Measurements from ENCODE around the gene CNGB1. TPM values are rescaled to one million over a fixed set of nuclear protein-coding genes. Genes with fewer than 3 reads are reported as not detected.

CNGB1 gene
- total RNA-seq, 1 experiment from 2014 or later = not detected

- no peak overlapping the region for H3K4me3 Mint-ChIP-seq
- H3K9me3 Mint-ChIP-seq = no peaks in the 10 kb centered on the region
- POLR2A ChIA-PET = no interaction called here
- H3K4me1 Mint-ChIP-seq = peaks cover 31% of the 10 kb centered on the region
- peak; percentile 93 for TF ChIP-seq ZNF121 (CRISPR knock-in tag; IDR thresholded peaks at IDR 0.05)
- TF ChIP-seq OVOL2 (CRISPR knock-in tag; IDR thresholded peaks at IDR 0.05; ENCODE audit: borderline replicate concordance) = no peak
- CTCF ChIA-PET = interaction anchor here (1.2 to 1.7 kb wide), 2 partner anchors 12 to 280 kb away, joined by 3 read pairs; no protein-coding TSS in a partner anchor
- DNase-seq (ENCODE audit: low spot score) = no peak
- H3K36me3 Mint-ChIP-seq = no peaks in the 10 kb centered on the region
- no peak for ATAC-seq
- no peak overlapping the region for H3K27ac Mint-ChIP-seq
- peaks cover 4% of the 10 kb centered on the region; the same call in 1 of the 2 replicates for H3K27me3 Mint-ChIP-seq (ENCODE audit: low read depth)
Measured at GRCh38 chr16:57870753-57871454, 100.0 kb downstream of the CNGB1 start.

- ATAC-seq (no peak), DNase-seq (ENCODE audit: low spot score) (no peak)
- Mint-ChIP-seq H3K4me1 (peaks cover 33% of the 10 kb centered on the region), H3K9me3 (no peaks in the 10 kb centered on the region), H3K27ac (no peak overlapping the region), H3K27me3 (ENCODE audit: low read depth) (peaks cover 4% of the 10 kb centered on the region; the same call in 1 of the 2 replicates), H3K4me3 (no peak overlapping the region), H3K36me3 (no peaks in the 10 kb centered on the region)
- TF ChIP-seq, protein P1, sequence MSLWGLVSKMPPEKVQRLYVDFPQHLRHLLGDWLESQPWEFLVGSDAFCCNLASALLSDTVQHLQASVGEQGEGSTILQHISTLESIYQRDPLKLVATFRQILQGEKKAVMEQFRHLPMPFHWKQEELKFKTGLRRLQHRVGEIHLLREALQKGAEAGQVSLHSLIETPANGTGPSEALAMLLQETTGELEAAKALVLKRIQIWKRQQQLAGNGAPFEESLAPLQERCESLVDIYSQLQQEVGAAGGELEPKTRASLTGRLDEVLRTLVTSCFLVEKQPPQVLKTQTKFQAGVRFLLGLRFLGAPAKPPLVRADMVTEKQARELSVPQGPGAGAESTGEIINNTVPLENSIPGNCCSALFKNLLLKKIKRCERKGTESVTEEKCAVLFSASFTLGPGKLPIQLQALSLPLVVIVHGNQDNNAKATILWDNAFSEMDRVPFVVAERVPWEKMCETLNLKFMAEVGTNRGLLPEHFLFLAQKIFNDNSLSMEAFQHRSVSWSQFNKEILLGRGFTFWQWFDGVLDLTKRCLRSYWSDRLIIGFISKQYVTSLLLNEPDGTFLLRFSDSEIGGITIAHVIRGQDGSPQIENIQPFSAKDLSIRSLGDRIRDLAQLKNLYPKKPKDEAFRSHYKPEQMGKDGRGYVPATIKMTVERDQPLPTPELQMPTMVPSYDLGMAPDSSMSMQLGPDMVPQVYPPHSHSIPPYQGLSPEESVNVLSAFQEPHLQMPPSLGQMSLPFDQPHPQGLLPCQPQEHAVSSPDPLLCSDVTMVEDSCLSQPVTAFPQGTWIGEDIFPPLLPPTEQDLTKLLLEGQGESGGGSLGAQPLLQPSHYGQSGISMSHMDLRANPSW (CRISPR knock-in tag; conservative IDR thresholded peaks at IDR 0.05; ENCODE audit: low read depth) = no peak
- TF ChIP-seq ZNF121 (CRISPR knock-in tag; IDR thresholded peaks at IDR 0.05) = peak; percentile 35; the same call in 1 of the 2 replicates
- ChIA-PET POLR2A (no interaction called here), CTCF (interaction anchor here (0.5 to 1.7 kb wide), 2 partner anchors 17 to 278 kb away, joined by 3 read pairs; no protein-coding TSS in a partner anchor)
Measured at GRCh38 chr16:57868913-57869520, 101.9 kb downstream of the CNGB1 start.

- Mint-ChIP-seq H3K9me3 (no peaks in the 10 kb centered on the region), H3K4me3 (no peak overlapping the region), H3K27me3 (ENCODE audit: low read depth) (peaks cover 2% of the 10 kb centered on the region; the same call in 1 of the 2 replicates), H3K36me3 (no peaks in the 10 kb centered on the region), H3K4me1 (peaks cover 34% of the 10 kb centered on the region), H3K27ac (no peak overlapping the region)
- CTCF ChIA-PET = interaction anchor here (0.9 to 1.6 kb wide), 3 partner anchors 91 to 165 kb away, joined by 3 to 8 read pairs (median 4); no protein-coding TSS in a partner anchor
- no peak for ATAC-seq
- no peak for DNase-seq (ENCODE audit: low spot score)
- TF ChIP-seq RELA (CRISPR knock-in tag; IDR thresholded peaks at IDR 0.05; ENCODE audit: borderline replicate concordance) = no peak
- TF ChIP-seq, protein P2, sequence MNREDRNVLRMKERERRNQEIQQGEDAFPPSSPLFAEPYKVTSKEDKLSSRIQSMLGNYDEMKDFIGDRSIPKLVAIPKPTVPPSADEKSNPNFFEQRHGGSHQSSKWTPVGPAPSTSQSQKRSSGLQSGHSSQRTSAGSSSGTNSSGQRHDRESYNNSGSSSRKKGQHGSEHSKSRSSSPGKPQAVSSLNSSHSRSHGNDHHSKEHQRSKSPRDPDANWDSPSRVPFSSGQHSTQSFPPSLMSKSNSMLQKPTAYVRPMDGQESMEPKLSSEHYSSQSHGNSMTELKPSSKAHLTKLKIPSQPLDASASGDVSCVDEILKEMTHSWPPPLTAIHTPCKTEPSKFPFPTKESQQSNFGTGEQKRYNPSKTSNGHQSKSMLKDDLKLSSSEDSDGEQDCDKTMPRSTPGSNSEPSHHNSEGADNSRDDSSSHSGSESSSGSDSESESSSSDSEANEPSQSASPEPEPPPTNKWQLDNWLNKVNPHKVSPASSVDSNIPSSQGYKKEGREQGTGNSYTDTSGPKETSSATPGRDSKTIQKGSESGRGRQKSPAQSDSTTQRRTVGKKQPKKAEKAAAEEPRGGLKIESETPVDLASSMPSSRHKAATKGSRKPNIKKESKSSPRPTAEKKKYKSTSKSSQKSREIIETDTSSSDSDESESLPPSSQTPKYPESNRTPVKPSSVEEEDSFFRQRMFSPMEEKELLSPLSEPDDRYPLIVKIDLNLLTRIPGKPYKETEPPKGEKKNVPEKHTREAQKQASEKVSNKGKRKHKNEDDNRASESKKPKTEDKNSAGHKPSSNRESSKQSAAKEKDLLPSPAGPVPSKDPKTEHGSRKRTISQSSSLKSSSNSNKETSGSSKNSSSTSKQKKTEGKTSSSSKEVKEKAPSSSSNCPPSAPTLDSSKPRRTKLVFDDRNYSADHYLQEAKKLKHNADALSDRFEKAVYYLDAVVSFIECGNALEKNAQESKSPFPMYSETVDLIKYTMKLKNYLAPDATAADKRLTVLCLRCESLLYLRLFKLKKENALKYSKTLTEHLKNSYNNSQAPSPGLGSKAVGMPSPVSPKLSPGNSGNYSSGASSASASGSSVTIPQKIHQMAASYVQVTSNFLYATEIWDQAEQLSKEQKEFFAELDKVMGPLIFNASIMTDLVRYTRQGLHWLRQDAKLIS (CRISPR knock-in tag; IDR thresholded peaks at IDR 0.05; ENCODE audit: borderline replicate concordance) = no peak
- no peak for TF ChIP-seq ZMAT4 (CRISPR knock-in tag; IDR thresholded peaks at IDR 0.05)
- TF ChIP-seq, protein P3, sequence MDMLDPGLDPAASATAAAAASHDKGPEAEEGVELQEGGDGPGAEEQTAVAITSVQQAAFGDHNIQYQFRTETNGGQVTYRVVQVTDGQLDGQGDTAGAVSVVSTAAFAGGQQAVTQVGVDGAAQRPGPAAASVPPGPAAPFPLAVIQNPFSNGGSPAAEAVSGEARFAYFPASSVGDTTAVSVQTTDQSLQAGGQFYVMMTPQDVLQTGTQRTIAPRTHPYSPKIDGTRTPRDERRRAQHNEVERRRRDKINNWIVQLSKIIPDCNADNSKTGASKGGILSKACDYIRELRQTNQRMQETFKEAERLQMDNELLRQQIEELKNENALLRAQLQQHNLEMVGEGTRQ (CRISPR knock-in tag; IDR thresholded peaks at IDR 0.05) = no peak
- TF ChIP-seq ZNF232 (CRISPR knock-in tag; IDR thresholded peaks at IDR 0.05) = no peak
- TF ChIP-seq ZNF423 (CRISPR knock-in tag; IDR thresholded peaks at IDR 0.05) = no peak
- TF ChIP-seq PRDM15 (CRISPR knock-in tag; IDR thresholded peaks at IDR 0.05) = no peak
- TF ChIP-seq ZNF416 (CRISPR knock-in tag; IDR thresholded peaks at IDR 0.05) = no peak
- TF ChIP-seq SP1 (CRISPR knock-in tag; conservative IDR thresholded peaks at IDR 0.05) = no peak
- no peak for TF ChIP-seq ESRRA (CRISPR knock-in tag; IDR thresholded peaks at IDR 0.05; ENCODE audit: borderline replicate concordance)
- TF ChIP-seq USF1 (CRISPR knock-in tag; IDR thresholded peaks at IDR 0.05) = no peak
- no peak for TF ChIP-seq ZBTB21 (CRISPR knock-in tag; IDR thresholded peaks at IDR 0.05; ENCODE audit: borderline replicate concordance)
- TF ChIP-seq TCF7 (CRISPR knock-in tag; IDR thresholded peaks at IDR 0.05; ENCODE audit: low read depth) = no peak
- POLR2A ChIA-PET = no interaction called here
Measured at GRCh38 chr16:57867000-57867561, 103.8 kb downstream of the CNGB1 start.

Measured in WTC11 (cell line).